Measurements from ENCODE around the gene MYCL. TPM values are rescaled to one million over a fixed set of nuclear protein-coding genes. Genes with fewer than 3 reads are reported as not detected.

The MYCL gene, protein sequence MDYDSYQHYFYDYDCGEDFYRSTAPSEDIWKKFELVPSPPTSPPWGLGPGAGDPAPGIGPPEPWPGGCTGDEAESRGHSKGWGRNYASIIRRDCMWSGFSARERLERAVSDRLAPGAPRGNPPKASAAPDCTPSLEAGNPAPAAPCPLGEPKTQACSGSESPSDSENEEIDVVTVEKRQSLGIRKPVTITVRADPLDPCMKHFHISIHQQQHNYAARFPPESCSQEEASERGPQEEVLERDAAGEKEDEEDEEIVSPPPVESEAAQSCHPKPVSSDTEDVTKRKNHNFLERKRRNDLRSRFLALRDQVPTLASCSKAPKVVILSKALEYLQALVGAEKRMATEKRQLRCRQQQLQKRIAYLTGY
- total RNA-seq = under 1 TPM; under 0.01 TPM

DNA sequence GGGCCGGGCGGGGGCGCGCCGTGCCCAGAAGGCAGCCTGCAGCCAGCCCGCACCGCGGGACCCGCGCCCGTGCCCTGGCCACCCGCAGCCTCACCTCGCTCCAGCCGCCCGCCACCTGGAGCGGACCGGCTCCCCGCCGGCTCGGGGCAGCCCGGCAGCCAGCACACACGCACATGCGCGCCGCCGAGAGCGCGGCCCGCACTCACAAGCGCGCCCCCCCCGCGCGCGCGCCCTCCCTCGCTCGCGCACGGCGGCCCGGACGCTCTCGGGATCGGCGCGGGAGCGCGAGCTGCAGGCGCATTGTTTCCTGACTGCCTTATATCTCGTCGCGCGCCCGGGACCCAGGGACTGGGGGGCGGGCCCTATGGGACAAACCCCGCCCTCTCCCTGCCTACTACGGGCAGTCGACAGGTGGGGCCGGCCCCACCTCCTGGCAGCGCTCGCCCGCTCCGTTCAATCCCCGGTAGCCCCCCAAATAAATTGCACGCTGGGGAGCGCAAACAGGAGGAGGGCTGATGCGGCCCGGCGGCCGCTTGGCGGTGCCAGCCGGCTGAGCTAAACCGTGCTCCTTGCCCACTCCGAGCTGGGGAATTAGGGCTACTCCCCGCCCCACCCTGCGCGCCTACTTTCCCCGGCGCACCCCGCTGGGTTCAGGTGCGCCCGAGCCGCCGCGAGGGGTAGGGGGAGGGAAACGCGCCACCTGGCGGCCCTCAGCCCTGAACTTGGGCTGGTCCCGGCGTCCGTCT, at the start of gene MYCL:
Gene MYCL (minus strand): TSS at position 204 of the 746 bp plus-strand sequence. CDS start 483 bp downstream, outside the sequence.

Small RNA genes lying within 50 kb of the gene (small RNA-seq; reads per million reads assigned to genes)
- gene RF00019 = 0 reads per million in 2 donors

Other genes with a start within 250 kb of the MYCL start
- gene NT5C1A, start 229.8 kb downstream of the MYCL start, total RNA-seq = not detected
- gene HPCAL4, start 210.5 kb downstream of the MYCL start, total RNA-seq = under 1 TPM; under 0.01 TPM
- 10 to 100 TPM; 30.3 to 36.0 TPM for gene PPIE, start 163.0 kb downstream of the MYCL start, total RNA-seq
- under 1 TPM in 1 of 2 donors, not detected in 1; 0.69 TPM for gene OXCT2, start 130.6 kb downstream of the MYCL start, total RNA-seq
- gene BMP8B, start 113.1 kb downstream of the MYCL start, total RNA-seq = 1 to 10 TPM in 1 of 2 donors, under 1 TPM in 1; 0.33 to 1.0 TPM
- 10 to 100 TPM; 11.7 to 18.3 TPM for gene TRIT1, start 18.4 kb downstream of the MYCL start, total RNA-seq
- 10 to 100 TPM in 1 of 2 donors, 1 to 10 TPM in 1; 7.9 to 11.3 TPM for gene MFSD2A, start 53.2 kb upstream of the MYCL start, total RNA-seq
- gene CAP1, start 138.8 kb upstream of the MYCL start, total RNA-seq = 100 to 1,000 TPM; 509 to 567 TPM
- gene PPT1, start 195.3 kb upstream of the MYCL start, total RNA-seq = 10 to 100 TPM; 63.3 to 71.6 TPM

All from melanocyte of skin (primary cell).